GM23248 (cell line): ENCODE data around the gene LRMDA. TPM values are rescaled to one million over a fixed set of nuclear protein-coding genes. Genes with fewer than 3 reads are reported as not detected.

Experiments used
- DNase-seq: peaks from one replicate; pipeline ENCODE4 v3.0.0-alpha.2; 2015
- H2AFZ ChIP-seq: fragments of 200-600 bp; sonication (generic); 2 replicates; pipeline ENCODE4 v1.6.1; 2016; ENCODE audit warnings: antibody characterized with exemption
- H3F3A ChIP-seq: fragments of 200-600 bp; sonication (generic); 2 replicates; pipeline ENCODE4 v1.6.1; 2016; ENCODE audit warnings: mild to moderate bottlenecking, antibody characterized with exemption, mixed run types; ENCODE audit not compliant: insufficient read depth
- H3K27ac ChIP-seq: fragments of 200-600 bp; sonication (generic); 2 replicates; pipeline ENCODE4 v1.5.1; 2016; ENCODE audit warnings: mild to moderate bottlenecking
- H3K27me3 ChIP-seq: fragments of 200-600 bp; sonication (generic); replicated peaks from 2 replicates; pipeline ENCODE4 v1.6.1; 2016; ENCODE audit warnings: mild to moderate bottlenecking; ENCODE audit not compliant: insufficient read depth
- H3K36me3 ChIP-seq: fragments of 200-600 bp; sonication (generic); 2 replicates; pipeline ENCODE4 v1.6.1; 2016; ENCODE audit warnings: low read depth, mild to moderate bottlenecking
- H3K4me1 ChIP-seq: fragments of 200-600 bp; sonication (generic); 2 replicates; pipeline ENCODE4 v1.6.1; 2016; ENCODE audit warnings: mild to moderate bottlenecking; ENCODE audit not compliant: insufficient read depth
- H3K4me2 ChIP-seq: fragments of 200-600 bp; sonication (generic); one replicate; pipeline ENCODE4 v1.6.1; 2016; ENCODE audit warnings: mild to moderate bottlenecking; ENCODE audit not compliant: unreplicated experiment
- H3K4me3 ChIP-seq: fragments of 200-600 bp; sonication (generic); 2 replicates; pipeline ENCODE4 v1.5.1; 2016; ENCODE audit warnings: mild to moderate bottlenecking
- H3K79me2 ChIP-seq: fragments of 200-600 bp; sonication (generic); 2 replicates; pipeline ENCODE4 v1.6.1; 2016; ENCODE audit warnings: mild to moderate bottlenecking; ENCODE audit not compliant: insufficient read depth
- H3K9ac ChIP-seq: fragments of 200-600 bp; sonication (generic); 2 replicates; pipeline ENCODE4 v1.6.1; 2016; ENCODE audit warnings: mild to moderate bottlenecking
- H3K9me2 ChIP-seq: fragments of 200-600 bp; sonication (generic); 2 replicates; pipeline ENCODE4 v1.6.1; 2016; ENCODE audit warnings: mixed run types, mild to moderate bottlenecking, moderate library complexity; ENCODE audit not compliant: insufficient read depth
- H3K9me3 ChIP-seq: fragments of 200-600 bp; sonication (generic); one replicate; pipeline ENCODE4 v1.6.1; 2017; ENCODE audit warnings: low read depth
- H4K20me1 ChIP-seq: fragments of 200-600 bp; sonication (generic); 2 replicates; pipeline ENCODE4 v1.6.0; 2016; ENCODE audit not compliant: insufficient read depth
- EZH2 ChIP-seq: fragments of 200-600 bp; sonication (generic); IDR thresholded peaks from 2 replicates; pipeline ENCODE4 v1.6.1; 2018; ENCODE audit warnings: antibody characterized with exemption, mild to moderate bottlenecking; ENCODE audit not compliant: insufficient read depth, poor library complexity, severe bottlenecking
- EZH2phosphoT487 ChIP-seq: fragments of 200-600 bp; sonication (generic); IDR thresholded peaks from 2 replicates; pipeline ENCODE4 v1.6.1; 2018; ENCODE audit warnings: antibody characterized with exemption, moderate library complexity, mild to moderate bottlenecking, low read depth; ENCODE audit not compliant: insufficient read depth
- WGBS, 2 experiments: methylation state at CpG; one replicate each; pipeline ENCODE4 v1.1.6; 2015 to 2017; ENCODE audit warnings: low lambda C conversion rate in 2 of 2, low coverage in 1 of 2; ENCODE audit errors: missing lambda C conversion rate in 2 of 2; 5-methylcytosine and 5-hydroxymethylcytosine counted together
- in situ Hi-C: fragments of 300-500 bp; cut with MboI; formaldehyde crosslinking; loops from 2 replicates; pipeline ENCODE4 v1.15.0; 2020
- polyA plus RNA-seq: library from polyadenylated mRNA; unstranded; fragments of >200 nt; fragmentation: Nextera tagmentation; extraction: Ambion mirVana; gene quantifications from 2 replicates; pipeline ENCODE4 v1.2.1, GENCODE V29; 2016
- total RNA-seq: library from RNA; depleted of rRNA; stranded (reverse); fragments of >200 nt; shearing (Covaris generic); gene quantifications from 2 replicates; pipeline ENCODE4 v1.2.3, GENCODE V29; 2014

Gene LRMDA
- total and polyA plus RNA-seq, 2 experiments from 2014 or later = 2.6 TPM; not detected in 1

GRCh38 chr10:76127984-76128589, 696.7 kb downstream of the LRMDA start:
- WGBS, 2 experiments = 66 to 74% methylated on average over 6 of the region's 6 CpGs
- no peak overlapping the region for H3K9ac ChIP-seq
- no peaks in the 10 kb centered on the region for H3K9me3 ChIP-seq
- in situ Hi-C loops = no loop called here
- DNase-seq = no peak
- no peak overlapping the region for H3K4me3 ChIP-seq
- peaks cover 11% of the 10 kb centered on the region for H3K4me1 ChIP-seq
- no peaks in the 10 kb centered on the region for H4K20me1 ChIP-seq
- no peaks in the 10 kb centered on the region for H3K36me3 ChIP-seq
- no peaks in the 10 kb centered on the region for H3K79me2 ChIP-seq
- H3F3A ChIP-seq = no peaks in the 10 kb centered on the region
- H3K9me2 ChIP-seq = no peaks in the 10 kb centered on the region
- TF ChIP-seq EZH2 (no peak), EZH2phosphoT487 (no peak)
- H3K27ac ChIP-seq = no peak overlapping the region
- H3K4me2 ChIP-seq = no peak overlapping the region
- no peaks in the 10 kb centered on the region for H3K27me3 ChIP-seq
- H2AFZ ChIP-seq = no peak overlapping the region

DNA sequence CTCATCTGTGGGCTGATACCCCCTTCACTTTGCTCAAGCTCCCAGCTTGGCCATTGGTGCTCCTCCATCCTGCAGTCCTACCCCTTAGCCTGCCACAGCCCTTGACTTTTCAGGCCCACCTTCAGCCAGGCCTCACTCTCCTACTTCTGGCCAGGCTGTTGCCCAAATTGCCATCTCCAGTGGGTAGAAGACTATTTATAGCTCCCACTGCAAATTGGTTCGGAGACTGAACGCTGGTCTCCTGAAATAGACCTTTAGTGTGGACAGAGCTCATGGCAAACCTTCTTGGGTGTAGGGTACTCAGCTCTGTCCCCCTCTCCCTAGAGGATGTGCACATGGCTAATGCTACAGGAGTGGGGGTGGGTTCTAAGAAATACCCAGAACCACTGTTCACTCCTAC, 697.8 kb downstream of the LRMDA start:
- Histone ChIP-seq H2AFZ (no peak overlapping the region), H3F3A (no peaks in the 10 kb centered on the region), H3K79me2 (no peaks in the 10 kb centered on the region), H3K4me1 (peaks cover 16% of the 10 kb centered on the region), H4K20me1 (no peaks in the 10 kb centered on the region), H3K9me3 (no peaks in the 10 kb centered on the region), H3K27me3 (no peaks in the 10 kb centered on the region), H3K4me2 (no peak overlapping the region), H3K9ac (no peak overlapping the region), H3K9me2 (no peaks in the 10 kb centered on the region), H3K4me3 (no peak overlapping the region), H3K27ac (no peak overlapping the region), H3K36me3 (no peaks in the 10 kb centered on the region)
- 95 to 100% methylated on average over 2 of the region's 2 CpGs for WGBS, 2 experiments
- in situ Hi-C loops = no loop called here
- TF ChIP-seq EZH2phosphoT487 = no peak
- no peak for TF ChIP-seq EZH2
- DNase-seq = no peak

DNA sequence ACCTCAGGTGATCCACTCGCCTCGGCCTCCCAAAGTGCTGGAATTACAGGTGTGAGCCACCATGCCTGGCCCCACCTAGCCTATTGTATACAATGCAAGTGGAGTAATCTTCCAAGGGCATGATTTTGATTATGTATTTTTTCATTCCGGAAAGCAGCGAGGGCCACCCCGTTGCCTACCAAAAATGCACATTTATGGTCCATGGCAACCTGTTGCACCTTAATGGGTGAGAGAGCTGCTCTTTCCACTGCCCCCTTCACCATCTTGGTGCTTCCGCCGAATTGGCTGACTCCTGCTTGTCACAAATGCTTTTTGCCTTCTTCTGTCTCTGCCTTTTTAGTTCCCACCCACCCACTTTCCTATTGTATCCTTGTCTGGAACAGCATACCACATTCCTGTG, 699.5 kb downstream of the LRMDA start:
- H3F3A ChIP-seq = no peaks in the 10 kb centered on the region
- no peak for DNase-seq
- H2AFZ ChIP-seq = no peak overlapping the region
- H3K27me3 ChIP-seq = no peaks in the 10 kb centered on the region
- no peak for TF ChIP-seq EZH2phosphoT487
- no peak for TF ChIP-seq EZH2
- H3K4me2 ChIP-seq = no peak overlapping the region
- no peak overlapping the region for H3K9ac ChIP-seq
- H3K4me3 ChIP-seq = no peak overlapping the region
- no peaks in the 10 kb centered on the region for H3K9me3 ChIP-seq
- H4K20me1 ChIP-seq = no peaks in the 10 kb centered on the region
- no peaks in the 10 kb centered on the region for H3K79me2 ChIP-seq
- in situ Hi-C loops = no loop called here
- no peak overlapping the region for H3K27ac ChIP-seq
- no peaks in the 10 kb centered on the region for H3K9me2 ChIP-seq
- 89 to 97% methylated on average over 7 of the region's 7 CpGs for WGBS, 2 experiments
- peaks cover 16% of the 10 kb centered on the region for H3K4me1 ChIP-seq
- no peaks in the 10 kb centered on the region for H3K36me3 ChIP-seq

- 45 to 53% methylated on average over 10 to 11 of the region's 11 CpGs for WGBS, 2 experiments
- in situ Hi-C loops = no loop called here
These were observed 702.3 kb downstream of the LRMDA start for GRCh38 chr10:76133597-76134255.

More at GRCh38 chr10:76133597-76134255, 702.3 kb downstream of the LRMDA start:
- peak; percentile 50 for DNase-seq
- Histone ChIP-seq H3K27me3 (no peaks in the 10 kb centered on the region), H3K4me2 (no peak overlapping the region), H3F3A (no peaks in the 10 kb centered on the region), H3K27ac (no peak overlapping the region), H3K4me3 (no peak overlapping the region), H3K9me2 (no peaks in the 10 kb centered on the region), H3K36me3 (no peaks in the 10 kb centered on the region), H3K9ac (no peak overlapping the region), H3K4me1 (peaks cover 6% of the 10 kb centered on the region; the same call in 1 of the 2 replicates), H3K9me3 (no peaks in the 10 kb centered on the region), H2AFZ (no peak overlapping the region), H4K20me1 (no peaks in the 10 kb centered on the region), H3K79me2 (no peaks in the 10 kb centered on the region)
- TF ChIP-seq EZH2phosphoT487 = no peak
- no peak for TF ChIP-seq EZH2
